B cell (primary cell): ENCODE measurements around the gene ALOX15B. TPM values are rescaled to one million over a fixed set of nuclear protein-coding genes. Genes with fewer than 3 reads are reported as not detected.

Experiments used
- ATAC-seq: fragments of 200-7000 bp; cut with Tn5 transposase; one replicate; pipeline ENCODE4 v1.10.0; 2021; ENCODE audit warnings: low read depth, mild to moderate bottlenecking, moderate number of reproducible peaks, moderate library complexity
- CTCF ChIA-PET: fragments of 350-600 bp; sonication (Branson Sonifier 250); formaldehyde crosslinking; loops from one replicate; lab custom pipeline; 2021; ENCODE audit warnings: antibody characterized with exemption, inconsistent platforms; lab: Charles Lee
- POLR2A ChIA-PET: fragments of 350-600 bp; sonication (Branson Sonifier 250); formaldehyde crosslinking; loops from one replicate; lab custom pipeline; 2021; ENCODE audit warnings: antibody characterized with exemption; lab: Charles Lee
- DNase-seq: peaks from one replicate; pipeline ENCODE4 v3.0.0; 2013
- H2AFZ ChIP-seq: 2 replicates; pipeline ENCODE4 v1.6.1; 2012; ENCODE audit warnings: mild to moderate bottlenecking, low read depth, low read length; ENCODE audit not compliant: insufficient read depth, poor library complexity, severe bottlenecking
- H3K27ac ChIP-seq, 2 donors: 1 replicate in 1 of 2; 2 replicates in 1 of 2; pipeline ENCODE4 v1.5.1; 2012 to 2013; ENCODE audit warnings: low read length in 2 of 2, mild to moderate bottlenecking in 2 of 2, moderate library complexity in 1 of 2
- H3K27me3 ChIP-seq, 4 experiments: fragments of 200-600 bp in 1 of 4; sonication (generic) in 1 of 4; replicated peaks in 1 of 4; 1 replicate in 2 of 4; 2 replicates in 2 of 4; pipeline versions ENCODE4 v1.6.1 to v1.7.0; 2013 to 2016; ENCODE audit warnings: low read length in 3 of 4, mild to moderate bottlenecking in 2 of 4, mixed read lengths in 1 of 4, moderate library complexity in 1 of 4; ENCODE audit not compliant: insufficient read depth in 4 of 4, control insufficient read depth in 3 of 4; ENCODE audit errors: control extremely low read depth in 1 of 4
- H3K36me3 ChIP-seq, 2 experiments: replicated peaks in 1 of 2; 1 replicate in 1 of 2; 2 replicates in 1 of 2; pipeline versions ENCODE4 v1.6.1 to v1.7.1; 2013; ENCODE audit warnings: low read length in 1 of 2; ENCODE audit not compliant: insufficient read depth in 2 of 2, control insufficient read depth in 1 of 2; ENCODE audit errors: control extremely low read depth in 1 of 2, extremely low read depth in 1 of 2
- H3K4me1 ChIP-seq, 2 donors: fragments of 200-600 bp in 1 of 2; sonication (generic) in 1 of 2; 1 replicate in 1 of 2; 2 replicates in 1 of 2; pipeline versions ENCODE4 v1.5.1 to v1.6.1; 2013 to 2017; ENCODE audit warnings: low read length in 2 of 2; ENCODE audit not compliant: control insufficient read depth in 2 of 2, insufficient read depth in 2 of 2
- H3K4me2 ChIP-seq: replicated peaks from 2 replicates; pipeline ENCODE3; 2012; ENCODE audit warnings: mild to moderate bottlenecking, low read depth, low read length; ENCODE audit not compliant: poor library complexity, severe bottlenecking
- H3K4me3 ChIP-seq, 5 experiments: fragments of 200-600 bp in 1 of 5; sonication (generic) in 1 of 5; 1 replicate in 3 of 5; 2 replicates in 2 of 5; pipeline versions ENCODE4 v1.5.1 to v1.7.0; 2011 to 2016; ENCODE audit warnings: low read length in 4 of 5, mild to moderate bottlenecking in 4 of 5, low read depth in 2 of 5, control low read depth in 1 of 5, moderate library complexity in 1 of 5; ENCODE audit not compliant: insufficient read depth in 1 of 5; ENCODE audit errors: control extremely low read depth in 1 of 5, extremely low read depth in 1 of 5
- H3K79me2 ChIP-seq: fragments of 200-600 bp; sonication (generic); one replicate; pipeline ENCODE4 v1.6.0; 2016; ENCODE audit warnings: low read length; ENCODE audit not compliant: control insufficient read depth, insufficient read depth
- H3K9ac ChIP-seq: fragments of 200-600 bp; sonication (generic); 2 replicates; pipeline ENCODE4 v1.6.1; 2017; ENCODE audit warnings: mild to moderate bottlenecking, low read length, moderate library complexity
- H3K9me3 ChIP-seq, 3 donors: one replicate each; pipeline versions ENCODE4 v1.6.1 to v1.7.1; 2013; ENCODE audit warnings: low read length in 2 of 3; ENCODE audit not compliant: control insufficient read depth in 2 of 3, insufficient read depth in 1 of 3; ENCODE audit errors: control extremely low read depth in 1 of 3
- H4K20me1 ChIP-seq: 2 replicates; pipeline ENCODE4 v1.6.0; 2012; ENCODE audit warnings: mild to moderate bottlenecking, low read length; ENCODE audit not compliant: insufficient read depth, control insufficient read depth, poor library complexity, severe bottlenecking
- H3K27ac Mint-ChIP-seq: one replicate; pipeline ENCODE4 v1.8.0; 2021; ENCODE audit warnings: mixed read lengths
- H3K27me3 Mint-ChIP-seq: one replicate; pipeline ENCODE4 v1.8.0; 2021; ENCODE audit warnings: mixed read lengths
- H3K4me1 Mint-ChIP-seq: one replicate; pipeline ENCODE4 v1.8.0; 2021; ENCODE audit warnings: mixed read lengths
- H3K4me3 Mint-ChIP-seq: one replicate; pipeline ENCODE4 v1.8.0; 2021; ENCODE audit warnings: mixed read lengths
- H3K9me3 Mint-ChIP-seq: one replicate; pipeline ENCODE4 v1.8.0; 2022; ENCODE audit warnings: mixed read lengths; ENCODE audit not compliant: insufficient read depth
- EZH2 ChIP-seq: IDR thresholded peaks from 2 replicates; pipeline ENCODE4 v1.6.1; 2012; ENCODE audit warnings: borderline replicate concordance, low read depth, mild to moderate bottlenecking, moderate library complexity, low read length; ENCODE audit not compliant: insufficient read depth, poor library complexity, severe bottlenecking
- WGBS: methylation state at CpG from one replicate; pipeline ENCODE4 v1.1.5; 2013; ENCODE audit warnings: missing lambda C conversion rate; ENCODE audit not compliant: insufficient coverage; 5-methylcytosine and 5-hydroxymethylcytosine counted together
- intact Hi-C: fragments of 100-400 bp; cut with micrococcal nuclease; formaldehyde crosslinking; loops from one replicate; pipeline ENCODE4 v1.10.0; 2022
- polyA minus RNA-seq: library from RNA; depleted of rRNA, polyadenylated mRNA; stranded (reverse); fragments of >200 nt; gene quantifications from 2 replicates; pipeline ENCODE4 v1.2.3, GENCODE V29; 2012
- polyA plus RNA-seq: library from polyadenylated mRNA; depleted of rRNA; stranded (reverse); fragments of >200 nt; gene quantifications from 2 replicates; pipeline ENCODE4 v1.2.3, GENCODE V29; 2012
- total RNA-seq, 2 donors: library from RNA; stranded (reverse); fragments of 120-200 nt in 1 of 2; gene quantifications; 1 replicate in 1 of 2; 2 replicates in 1 of 2; pipeline versions ENCODE4 v1.2.3 to v1.2.4, GENCODE V29; 2013 to 2022
- TF ChIP-seq, protein P1 (sequence below): fragments of 200-600 bp; IDR thresholded peaks from one replicate; pipeline ENCODE4 v1.8.0; 2022; ENCODE audit warnings: antibody characterized with exemption, mild to moderate bottlenecking

ALOX15B gene, protein sequence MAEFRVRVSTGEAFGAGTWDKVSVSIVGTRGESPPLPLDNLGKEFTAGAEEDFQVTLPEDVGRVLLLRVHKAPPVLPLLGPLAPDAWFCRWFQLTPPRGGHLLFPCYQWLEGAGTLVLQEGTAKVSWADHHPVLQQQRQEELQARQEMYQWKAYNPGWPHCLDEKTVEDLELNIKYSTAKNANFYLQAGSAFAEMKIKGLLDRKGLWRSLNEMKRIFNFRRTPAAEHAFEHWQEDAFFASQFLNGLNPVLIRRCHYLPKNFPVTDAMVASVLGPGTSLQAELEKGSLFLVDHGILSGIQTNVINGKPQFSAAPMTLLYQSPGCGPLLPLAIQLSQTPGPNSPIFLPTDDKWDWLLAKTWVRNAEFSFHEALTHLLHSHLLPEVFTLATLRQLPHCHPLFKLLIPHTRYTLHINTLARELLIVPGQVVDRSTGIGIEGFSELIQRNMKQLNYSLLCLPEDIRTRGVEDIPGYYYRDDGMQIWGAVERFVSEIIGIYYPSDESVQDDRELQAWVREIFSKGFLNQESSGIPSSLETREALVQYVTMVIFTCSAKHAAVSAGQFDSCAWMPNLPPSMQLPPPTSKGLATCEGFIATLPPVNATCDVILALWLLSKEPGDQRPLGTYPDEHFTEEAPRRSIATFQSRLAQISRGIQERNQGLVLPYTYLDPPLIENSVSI
- total RNA-seq = not detected in 2 replicates
- total RNA-seq (2013) = 0.02 TPM
- 0.03 TPM in 1 of 2 replicates, not detected in the other for polyA plus RNA-seq
- 0.26 TPM in 1 of 2 replicates, not detected in the other for polyA minus RNA-seq

DNA sequence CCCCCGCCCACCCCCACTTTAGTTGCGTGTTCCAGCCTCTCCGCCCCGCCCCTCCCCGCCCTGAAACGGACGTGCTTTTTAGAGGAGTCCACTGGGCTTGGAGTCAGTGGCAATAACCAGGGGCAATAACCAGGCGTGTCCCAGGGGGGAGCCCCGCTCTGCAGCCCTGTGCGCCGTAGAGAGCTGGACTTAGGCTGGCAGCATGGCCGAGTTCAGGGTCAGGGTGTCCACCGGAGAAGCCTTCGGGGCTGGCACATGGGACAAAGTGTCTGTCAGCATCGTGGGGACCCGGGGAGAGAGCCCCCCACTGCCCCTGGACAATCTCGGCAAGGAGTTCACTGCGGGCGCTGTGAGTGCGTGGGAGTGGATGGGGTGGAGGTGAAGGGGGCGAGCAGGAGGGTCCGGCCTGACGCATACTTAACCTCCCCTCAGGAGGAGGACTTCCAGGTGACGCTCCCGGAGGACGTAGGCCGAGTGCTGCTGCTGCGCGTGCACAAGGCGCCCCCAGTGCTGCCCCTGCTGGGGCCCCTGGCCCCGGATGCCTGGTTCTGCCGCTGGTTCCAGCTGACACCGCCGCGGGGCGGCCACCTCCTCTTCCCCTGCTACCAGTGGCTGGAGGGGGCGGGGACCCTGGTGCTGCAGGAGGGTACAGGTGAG, at the start of gene ALOX15B:
TSS of gene ALOX15B (plus strand) at position 106 of the 657 bp plus-strand sequence. CDS start at position 203, 97 bp downstream.
- no peak within 1 kb of the TSS for H3K9ac ChIP-seq
- H3K4me3 Mint-ChIP-seq = no peak within 1 kb of the TSS
- peak within 1 kb of the TSS; percentile 46 for H3K4me2 ChIP-seq
- no peak within 1 kb of the TSS for H3K27ac ChIP-seq
- TF ChIP-seq EZH2 = no peak
- TF ChIP-seq, protein P1, sequence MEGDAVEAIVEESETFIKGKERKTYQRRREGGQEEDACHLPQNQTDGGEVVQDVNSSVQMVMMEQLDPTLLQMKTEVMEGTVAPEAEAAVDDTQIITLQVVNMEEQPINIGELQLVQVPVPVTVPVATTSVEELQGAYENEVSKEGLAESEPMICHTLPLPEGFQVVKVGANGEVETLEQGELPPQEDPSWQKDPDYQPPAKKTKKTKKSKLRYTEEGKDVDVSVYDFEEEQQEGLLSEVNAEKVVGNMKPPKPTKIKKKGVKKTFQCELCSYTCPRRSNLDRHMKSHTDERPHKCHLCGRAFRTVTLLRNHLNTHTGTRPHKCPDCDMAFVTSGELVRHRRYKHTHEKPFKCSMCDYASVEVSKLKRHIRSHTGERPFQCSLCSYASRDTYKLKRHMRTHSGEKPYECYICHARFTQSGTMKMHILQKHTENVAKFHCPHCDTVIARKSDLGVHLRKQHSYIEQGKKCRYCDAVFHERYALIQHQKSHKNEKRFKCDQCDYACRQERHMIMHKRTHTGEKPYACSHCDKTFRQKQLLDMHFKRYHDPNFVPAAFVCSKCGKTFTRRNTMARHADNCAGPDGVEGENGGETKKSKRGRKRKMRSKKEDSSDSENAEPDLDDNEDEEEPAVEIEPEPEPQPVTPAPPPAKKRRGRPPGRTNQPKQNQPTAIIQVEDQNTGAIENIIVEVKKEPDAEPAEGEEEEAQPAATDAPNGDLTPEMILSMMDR = no peak
- no peaks in the 10 kb centered on the region for H3K79me2 ChIP-seq
- ChIA-PET POLR2A (interaction anchor here (0.6 kb wide), 1 partner anchor 19 kb away, joined by 3 read pairs; no protein-coding TSS in a partner anchor), CTCF (interaction anchor here (1.1 to 1.4 kb wide), 2 partner anchors 49 to 126 kb away, joined by 3 to 5 read pairs; no protein-coding TSS in a partner anchor)
- H3K27me3 ChIP-seq = peaks cover 0 to 14% (median 7%) of the 10 kb centered on the region in 4 experiments
- H3K36me3 ChIP-seq = no peaks in the 10 kb centered on the region
- peak within 1 kb of the TSS; percentile 38 for H2AFZ ChIP-seq
- H3K4me3 ChIP-seq = no peak within 1 kb of the TSS
- H3K27me3 Mint-ChIP-seq = peaks cover 45% of the 10 kb centered on the region
- H3K4me1 ChIP-seq = peaks cover 5 to 8% of the 10 kb centered on the region in 2 donors
- peaks cover 0 to 2% (median 0%) of the 10 kb centered on the region in 3 donors for H3K9me3 ChIP-seq
- H3K27ac Mint-ChIP-seq = no peak within 1 kb of the TSS
- H3K4me1 Mint-ChIP-seq = peaks cover 3% of the 10 kb centered on the region
- H4K20me1 ChIP-seq = no peaks in the 10 kb centered on the region
- peaks cover 2% of the 10 kb centered on the region for H3K9me3 Mint-ChIP-seq
- WGBS = 12% methylated on average over 23 of the region's 37 CpGs
- DNase-seq (no peak), ATAC-seq (no peak)
- intact Hi-C loops = no loop called here
